GM18502 (cell line): ENCODE measurements around the gene TRNP1.
"Not testable (repeated sequence)": the region's sequence is repeated elsewhere in the genome, so short reads cannot be mapped to it uniquely, and the experiment has no call there.

ENCODE experiments used
- ATAC-seq: cut with Tn5 transposase; IDR thresholded peaks from one replicate; pipeline ENCODE4 v1.9.1; 2021; ENCODE audit warnings: mild to moderate bottlenecking; ENCODE audit not compliant: unreplicated experiment, poor library complexity

TRNP1 gene

DNA sequence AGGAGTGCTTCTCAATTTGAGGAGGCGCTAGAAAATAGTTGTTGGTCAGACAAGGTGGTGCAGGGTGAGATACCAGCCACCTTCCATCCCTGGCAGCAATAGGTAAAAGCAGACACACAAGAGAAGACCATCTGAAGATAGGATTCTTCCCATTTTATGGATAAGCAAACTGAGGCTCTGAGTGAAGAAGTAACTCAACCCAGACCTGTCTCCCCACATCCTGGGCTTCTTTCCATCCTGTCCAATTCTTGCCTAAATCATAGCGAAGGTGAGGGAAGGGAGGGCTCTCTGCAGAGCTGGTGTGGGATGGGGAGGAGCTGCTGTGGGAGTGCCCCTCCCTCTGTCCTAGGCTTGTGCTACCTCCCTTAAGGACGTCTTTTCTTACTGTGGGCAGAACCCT is 21.9 kb upstream of the TRNP1 start:
- no peak for ATAC-seq

DNA sequence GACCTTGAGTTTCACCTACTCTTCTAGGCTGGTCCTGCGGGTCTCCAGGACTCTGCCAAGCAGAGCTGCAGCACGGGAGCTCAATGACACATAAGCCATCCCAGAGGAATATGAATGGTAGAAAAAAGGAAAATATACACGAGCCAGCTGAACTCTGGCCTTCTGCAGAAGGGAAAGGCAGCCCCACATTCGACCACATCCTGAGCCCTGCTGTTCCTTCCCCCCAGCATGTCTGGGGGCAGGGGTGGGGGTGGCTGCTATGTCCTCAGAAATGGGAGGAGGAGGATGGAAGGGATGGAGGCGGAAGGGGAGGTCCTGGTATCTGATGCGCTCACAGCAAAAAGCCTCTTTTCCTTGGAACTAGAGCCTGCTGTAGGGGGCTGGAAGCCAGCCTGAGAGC is 21.1 kb upstream of the TRNP1 start:
- ATAC-seq: no peak

DNA sequence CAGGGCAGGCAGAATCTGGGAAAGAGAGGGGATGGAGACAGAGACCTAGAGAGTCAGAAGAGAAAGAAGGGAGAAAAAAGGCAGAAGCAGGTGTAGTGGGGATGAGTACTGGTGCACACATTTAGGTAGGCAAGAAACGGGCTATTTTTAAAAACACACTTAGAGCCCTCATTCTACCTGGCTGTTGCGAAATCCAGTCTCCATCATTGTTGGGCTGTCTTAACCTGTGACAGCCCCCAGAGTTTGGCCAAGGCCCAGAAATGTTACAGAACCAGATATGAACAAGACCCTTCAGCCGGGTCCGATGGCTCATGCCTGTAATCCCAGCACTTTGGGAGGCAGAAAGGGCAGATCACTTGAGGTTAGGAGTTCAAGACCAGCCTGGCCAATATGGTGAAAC is 20.7 kb upstream of the TRNP1 start:
- ATAC-seq: no peak

DNA sequence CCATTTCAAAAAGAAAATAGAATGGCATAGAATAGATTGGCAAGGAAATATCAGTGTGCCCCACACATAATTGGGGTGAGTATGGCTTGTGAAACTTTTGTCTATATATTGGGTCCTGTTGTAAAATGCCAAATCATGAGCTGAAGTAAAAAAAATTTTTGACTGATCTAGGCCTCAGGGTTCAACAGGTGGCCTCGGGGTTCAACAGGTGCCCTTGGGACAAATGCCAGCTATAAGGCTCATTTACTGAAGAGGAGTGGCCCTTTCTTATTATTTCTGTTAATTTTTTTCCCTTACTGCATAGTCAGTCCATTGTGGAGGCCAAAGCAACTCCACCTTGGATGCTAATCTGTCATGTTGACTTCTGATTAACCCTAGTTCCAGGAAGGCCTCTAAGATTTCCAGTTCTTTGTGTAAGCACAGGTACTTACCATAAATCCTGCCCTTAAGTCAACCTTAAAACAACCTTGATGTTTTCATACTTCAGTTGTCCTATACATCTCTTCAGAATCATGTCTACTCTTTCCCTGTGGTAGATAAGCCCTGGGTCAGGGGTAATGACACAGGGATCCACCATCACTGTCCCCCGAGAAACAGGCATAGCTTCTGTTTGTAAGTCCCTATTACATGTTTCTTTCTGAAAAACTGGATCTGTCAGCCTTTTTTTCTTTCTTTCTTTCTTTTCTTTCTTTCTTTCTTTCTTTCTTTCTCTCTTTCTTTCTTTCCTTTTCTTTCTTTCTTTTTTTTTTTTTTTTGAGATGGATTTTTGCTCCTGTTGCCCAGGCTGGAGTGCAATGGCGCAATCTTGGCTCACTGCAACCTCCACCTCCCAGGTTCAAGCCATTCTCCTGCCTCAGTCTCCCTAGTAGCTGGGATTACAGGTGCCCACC is 16.6 kb upstream of the TRNP1 start:
- no peak for ATAC-seq

DNA sequence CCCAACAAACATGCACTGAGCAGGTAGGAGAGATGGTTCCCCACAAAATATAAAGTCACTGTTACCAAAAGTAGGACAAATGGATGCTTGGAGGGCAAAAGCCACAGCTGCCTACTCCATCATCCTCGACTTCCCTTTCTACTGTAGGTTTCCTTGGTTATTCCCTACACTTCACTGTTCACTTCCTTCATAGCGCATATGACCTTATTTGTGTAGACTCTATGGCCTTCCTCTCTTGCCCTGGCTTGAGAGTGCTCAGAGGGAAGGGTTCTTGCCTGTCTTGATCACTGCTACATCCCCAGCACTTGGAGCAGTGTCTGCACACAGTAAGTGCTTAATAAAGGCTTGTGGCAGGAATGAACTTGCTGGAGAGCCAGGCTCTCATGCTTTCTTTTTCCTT is 14.6 kb upstream of the TRNP1 start:
- no peak for ATAC-seq

DNA sequence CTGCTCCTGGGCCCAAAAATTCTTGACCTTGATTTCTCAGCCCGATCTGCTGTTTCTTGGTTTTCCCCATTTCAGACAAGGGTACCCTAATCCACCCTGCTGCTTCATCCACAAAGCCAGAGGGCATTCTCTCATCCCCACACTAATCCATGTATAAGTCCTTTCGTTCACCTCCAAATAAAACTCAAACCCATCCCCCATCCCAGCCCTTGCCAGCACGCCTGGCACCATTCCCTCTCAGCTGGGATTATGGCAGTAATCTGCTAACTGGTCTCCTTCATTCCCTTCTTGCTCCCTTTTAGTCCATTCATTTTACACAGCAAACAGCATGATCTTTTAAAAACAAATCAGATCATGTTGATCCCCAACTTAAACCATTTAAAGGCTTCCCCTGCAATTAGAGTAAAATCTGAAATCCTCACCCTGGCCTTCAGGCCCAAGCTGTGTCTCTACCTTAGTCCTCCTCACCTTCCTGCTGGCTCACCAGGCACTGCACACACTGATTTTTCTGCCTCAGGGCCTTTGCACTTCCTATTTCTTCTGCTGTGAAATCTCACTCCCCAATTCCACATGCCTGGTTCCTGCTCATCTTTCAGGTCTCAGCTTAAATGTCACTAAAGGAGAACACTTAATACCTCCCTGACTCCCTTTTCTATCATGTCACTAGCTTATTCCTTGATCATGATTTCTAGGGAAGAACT is 12.2 kb upstream of the TRNP1 start:
- ATAC-seq: no peak

DNA sequence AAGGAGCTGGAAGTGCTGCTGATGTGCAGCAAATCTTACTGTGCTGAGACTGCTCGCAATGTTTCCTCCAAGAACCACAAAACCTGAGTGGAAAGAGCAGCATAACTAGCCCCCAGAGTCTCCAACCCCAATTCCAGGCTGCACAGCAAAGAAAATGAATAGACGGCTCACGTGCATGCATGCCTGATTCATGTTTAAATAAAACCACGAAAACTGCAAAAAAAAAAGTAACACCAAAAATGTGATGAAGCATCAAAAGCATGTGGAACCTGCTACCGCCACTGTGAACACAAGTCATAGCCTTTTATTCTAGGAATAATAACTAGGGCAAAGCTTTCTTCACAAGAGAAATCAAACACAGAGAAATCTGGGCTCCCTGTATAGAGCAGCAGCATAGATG is 9.6 kb upstream of the TRNP1 start:
- no peak for ATAC-seq

DNA sequence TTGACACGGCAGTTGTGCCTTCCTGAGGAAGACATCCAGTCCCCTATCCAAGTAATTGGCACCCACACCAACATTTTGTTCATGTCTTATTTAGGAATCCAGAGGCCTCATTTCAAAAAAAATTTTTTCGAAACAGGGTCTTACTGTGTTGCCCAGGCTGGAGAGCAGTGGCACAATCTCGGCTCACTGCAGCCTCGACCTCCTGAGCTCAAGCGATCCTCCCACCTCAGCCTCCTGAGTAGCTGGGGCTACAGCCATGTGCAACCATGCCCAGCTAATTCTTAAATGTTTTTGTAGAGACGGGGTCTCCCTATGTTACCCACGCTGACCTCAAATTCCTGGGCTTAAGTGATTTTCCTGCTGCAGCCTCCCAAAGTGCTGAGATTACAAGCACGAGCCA is 9.2 kb upstream of the TRNP1 start:
- no peak for ATAC-seq

DNA sequence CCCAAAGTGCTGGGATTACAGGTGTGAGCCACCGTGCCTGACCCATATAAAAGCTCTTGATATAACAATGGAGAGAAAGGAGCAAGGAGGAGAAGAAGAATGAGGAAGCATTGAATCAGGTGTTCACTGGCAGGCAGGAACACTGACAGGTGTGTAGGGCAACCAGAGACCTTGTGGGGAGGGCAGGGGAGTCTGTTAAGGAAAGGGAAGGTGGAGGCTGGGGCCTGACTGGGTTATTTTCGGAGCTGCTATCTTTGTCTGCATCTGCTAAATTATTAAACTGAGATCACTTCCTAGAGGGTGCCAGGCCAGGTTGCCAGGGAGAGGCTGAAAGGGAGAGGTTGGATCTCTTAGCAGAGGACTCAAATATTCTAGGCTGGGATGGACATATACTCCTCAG is 6.8 kb upstream of the TRNP1 start:
- ATAC-seq: no peak

DNA sequence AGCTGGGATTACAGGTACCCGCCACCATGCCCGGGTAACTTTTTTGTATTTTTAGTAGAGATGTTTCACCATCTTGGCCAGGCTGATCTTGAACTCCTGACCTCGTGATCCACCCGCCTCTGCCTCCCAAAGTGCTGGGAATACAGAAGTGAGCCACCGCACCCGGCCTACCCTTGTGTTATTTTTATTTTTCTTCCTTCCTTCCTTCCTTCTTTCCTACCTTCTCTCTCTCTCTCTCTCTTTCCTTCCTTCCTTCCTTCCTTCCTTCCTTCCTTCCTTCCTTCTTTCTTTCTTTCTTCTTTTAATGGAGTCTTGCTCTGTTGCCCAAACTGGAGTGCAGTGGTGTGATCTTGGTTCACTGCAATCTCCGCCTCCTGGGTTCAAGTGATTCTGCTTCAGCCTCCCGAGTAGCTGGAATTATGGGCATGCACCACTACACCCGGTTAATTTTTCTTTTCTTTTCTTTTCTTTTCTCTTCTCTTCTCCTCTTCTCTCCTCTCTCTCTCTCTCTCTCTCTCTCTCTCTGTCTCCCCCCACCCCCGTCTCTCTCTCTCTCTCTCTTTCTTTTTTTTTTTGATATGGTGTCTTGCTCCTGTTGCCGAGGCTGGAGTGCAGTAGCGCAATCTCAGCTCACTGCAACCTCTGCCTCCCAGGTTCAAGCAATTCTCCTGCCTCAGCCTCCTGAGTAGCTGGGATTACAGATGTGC is 3.9 kb upstream of the TRNP1 start:
- not testable (repeated sequence) for ATAC-seq

DNA sequence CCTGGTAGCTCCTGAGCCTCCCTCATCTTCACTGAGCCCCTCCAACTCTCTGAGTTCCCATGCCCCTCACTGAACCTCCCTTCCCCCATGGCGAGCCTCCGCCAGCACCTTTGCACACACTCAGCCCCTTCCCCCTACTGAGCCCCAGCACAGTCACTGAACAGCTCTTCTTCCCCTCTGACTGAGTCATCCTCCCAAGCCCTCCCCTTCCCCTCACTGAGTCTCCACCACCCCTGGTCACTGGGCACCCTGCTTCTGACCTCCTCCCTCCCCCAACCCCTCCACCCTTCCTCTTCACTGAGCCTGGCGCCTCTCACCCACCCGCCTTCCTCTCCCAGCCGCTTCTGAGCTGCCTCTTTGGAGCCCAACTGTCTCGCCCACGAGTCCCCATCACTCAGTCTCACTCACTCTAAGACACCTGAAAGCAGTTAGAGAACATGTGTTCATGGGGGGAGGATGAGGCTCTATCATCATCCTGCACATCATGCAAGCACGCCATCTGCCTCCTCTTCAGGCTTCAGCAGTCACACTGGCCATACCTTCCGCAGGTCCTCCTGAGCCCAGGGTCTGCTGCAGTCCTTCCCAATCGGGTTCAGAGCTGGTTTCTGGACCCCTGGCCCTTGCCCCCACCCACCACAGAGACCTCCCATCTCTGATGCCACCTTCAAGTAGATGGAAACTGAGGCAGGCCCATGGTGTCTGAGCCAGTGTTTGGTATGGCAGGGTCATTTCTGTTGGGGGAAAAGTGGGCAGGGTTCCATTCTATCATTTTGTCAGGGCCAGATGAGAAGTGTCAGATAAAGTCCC is 2.0 kb upstream of the TRNP1 start:
- ATAC-seq: no peak

DNA sequence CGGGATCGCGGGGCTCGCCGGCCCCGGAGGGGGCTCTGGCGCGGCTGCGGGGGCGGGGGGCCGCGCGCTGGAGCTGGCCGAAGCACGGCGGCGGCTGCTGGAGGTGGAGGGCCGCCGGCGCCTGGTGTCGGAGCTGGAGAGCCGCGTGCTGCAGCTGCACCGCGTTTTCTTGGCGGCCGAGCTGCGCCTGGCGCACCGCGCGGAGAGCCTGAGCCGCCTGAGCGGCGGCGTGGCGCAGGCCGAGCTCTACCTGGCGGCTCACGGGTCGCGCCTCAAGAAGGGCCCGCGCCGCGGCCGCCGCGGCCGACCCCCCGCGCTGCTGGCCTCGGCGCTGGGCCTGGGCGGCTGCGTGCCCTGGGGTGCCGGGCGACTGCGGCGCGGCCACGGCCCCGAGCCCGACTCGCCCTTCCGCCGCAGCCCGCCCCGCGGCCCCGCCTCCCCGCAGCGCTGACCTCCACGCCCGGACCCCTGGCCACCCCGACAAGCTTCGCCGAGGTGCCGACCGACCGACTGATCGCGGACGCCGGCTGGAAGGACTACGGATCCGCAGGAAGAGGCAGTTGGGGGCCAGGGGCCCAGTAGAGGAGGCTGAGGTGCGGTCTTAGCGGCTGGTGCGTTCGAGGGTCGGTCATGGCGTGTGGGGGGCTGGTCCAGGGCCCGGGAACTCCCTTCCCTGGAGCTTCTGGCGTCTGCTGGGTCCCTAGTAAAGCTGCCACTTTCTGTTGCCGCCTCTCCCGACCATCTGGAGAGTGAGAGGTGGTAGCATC is 711 bp downstream of the TRNP1 start:
- ATAC-seq: peak; percentile 29

DNA sequence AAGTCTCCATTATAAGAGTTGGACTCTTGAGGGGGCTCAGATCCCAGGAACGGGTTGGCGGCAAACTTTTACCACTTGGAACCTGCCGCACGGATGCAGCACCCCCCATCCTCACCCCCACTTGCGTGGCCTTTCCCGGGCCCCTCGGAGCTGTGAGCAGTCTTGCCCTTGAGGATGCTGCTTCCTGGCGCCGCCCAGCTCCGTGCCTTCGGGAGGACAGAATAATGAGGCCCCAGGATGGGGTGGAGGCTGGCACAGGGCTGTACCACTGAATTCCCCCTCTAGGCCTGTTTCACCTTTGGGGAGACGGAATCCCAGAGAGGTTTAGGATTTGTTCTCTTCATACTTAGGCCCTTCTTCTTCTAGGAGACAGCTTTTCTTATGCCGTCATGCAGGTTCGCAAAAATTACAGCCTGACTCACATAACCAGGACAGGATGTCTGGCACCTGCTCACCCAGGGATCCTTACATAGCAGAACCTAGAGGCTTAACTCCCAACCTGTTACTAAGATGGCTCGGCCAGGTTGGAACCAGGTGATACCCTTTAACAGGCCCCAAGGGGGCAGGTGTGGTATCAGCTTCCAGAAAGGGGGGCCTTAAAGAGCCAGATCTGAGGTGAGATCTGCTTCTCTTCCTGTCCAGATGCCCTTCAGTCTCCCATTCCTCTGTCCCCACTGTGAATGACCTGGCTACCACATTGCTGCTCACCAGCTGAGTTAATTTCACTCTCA is 1.5 kb downstream of the TRNP1 start:
- ATAC-seq: no peak

DNA sequence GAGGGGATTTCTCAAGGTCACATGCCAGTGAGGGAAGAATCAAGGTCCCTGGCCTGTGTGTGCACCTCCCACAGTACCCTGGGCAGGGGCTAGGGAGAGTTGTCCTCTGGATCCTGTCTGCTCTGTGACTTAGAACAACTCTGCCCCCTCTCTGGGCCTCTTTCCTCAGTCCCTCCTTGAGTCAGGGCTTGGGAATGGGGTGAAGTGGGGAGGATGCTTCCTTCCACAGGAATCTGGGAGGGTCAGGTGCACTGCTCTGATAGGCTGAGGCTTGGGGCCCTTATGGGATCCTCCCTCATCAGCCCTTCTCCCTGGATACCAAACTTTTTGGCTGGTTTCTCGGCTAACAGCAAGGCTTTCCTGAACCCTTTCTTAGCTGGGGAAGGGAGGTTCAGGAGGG is 2.5 kb downstream of the TRNP1 start:
- ATAC-seq: no peak

DNA sequence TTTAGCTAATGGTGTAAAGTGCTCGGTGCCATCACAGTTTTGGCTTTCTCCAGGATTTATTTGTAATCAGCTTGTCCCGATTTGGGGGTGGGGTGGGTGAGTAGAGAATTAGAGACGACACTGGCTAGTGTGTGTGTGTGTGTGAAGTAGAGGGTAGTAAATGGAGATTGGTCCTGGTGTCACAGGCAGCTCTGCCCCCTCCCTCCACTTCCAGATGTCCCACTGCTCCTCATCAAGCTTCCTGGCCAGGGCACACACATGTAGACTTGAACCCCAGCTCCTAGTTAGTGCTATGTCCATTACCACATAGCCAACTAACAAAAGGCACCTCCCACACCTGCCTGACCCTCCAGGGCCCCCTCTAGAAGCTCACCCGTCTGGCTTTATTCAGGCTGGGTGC is 3.2 kb downstream of the TRNP1 start:
- no peak for ATAC-seq

DNA sequence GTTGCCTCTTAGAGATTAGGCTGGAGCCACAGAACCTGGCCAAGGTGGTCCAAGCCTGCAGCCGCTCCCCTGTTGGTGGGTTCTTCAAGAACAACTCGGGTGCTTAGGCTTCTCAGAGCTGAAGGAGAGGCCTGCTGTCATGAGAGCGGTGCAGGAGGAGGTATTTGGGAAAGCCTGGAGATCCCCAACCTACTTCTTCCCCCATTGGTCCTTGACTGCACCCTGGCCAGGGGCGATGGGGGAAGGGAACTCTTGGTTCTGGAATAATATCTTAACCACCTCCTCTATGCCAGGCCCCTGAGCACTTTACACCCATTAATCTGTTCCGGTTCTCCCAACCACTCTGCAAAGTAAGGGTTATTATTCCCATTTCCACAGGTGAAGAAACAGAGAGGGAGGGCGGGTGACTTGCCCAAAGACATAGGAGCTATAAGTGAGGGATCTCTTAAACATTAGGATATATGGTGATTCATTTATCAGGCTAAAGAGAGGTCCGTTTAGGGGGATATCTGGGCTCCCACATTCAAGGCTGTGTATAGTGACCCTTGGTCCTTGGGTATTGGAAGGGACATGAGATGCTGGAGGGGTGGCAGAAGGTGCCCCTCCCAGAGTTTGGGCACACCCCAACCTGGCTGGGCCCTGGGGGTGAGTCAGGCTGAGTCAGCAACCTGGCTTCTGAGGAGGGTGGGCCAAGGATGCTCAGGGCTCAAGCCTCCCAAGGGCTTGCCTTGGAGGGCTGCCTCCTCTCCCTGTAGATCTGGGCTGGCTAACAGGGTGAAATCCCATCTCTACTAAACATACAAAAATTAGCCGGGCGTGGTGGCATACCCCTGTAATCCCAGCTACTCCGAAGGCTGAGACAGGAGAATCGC is 5.2 kb downstream of the TRNP1 start:
- ATAC-seq: no peak

DNA sequence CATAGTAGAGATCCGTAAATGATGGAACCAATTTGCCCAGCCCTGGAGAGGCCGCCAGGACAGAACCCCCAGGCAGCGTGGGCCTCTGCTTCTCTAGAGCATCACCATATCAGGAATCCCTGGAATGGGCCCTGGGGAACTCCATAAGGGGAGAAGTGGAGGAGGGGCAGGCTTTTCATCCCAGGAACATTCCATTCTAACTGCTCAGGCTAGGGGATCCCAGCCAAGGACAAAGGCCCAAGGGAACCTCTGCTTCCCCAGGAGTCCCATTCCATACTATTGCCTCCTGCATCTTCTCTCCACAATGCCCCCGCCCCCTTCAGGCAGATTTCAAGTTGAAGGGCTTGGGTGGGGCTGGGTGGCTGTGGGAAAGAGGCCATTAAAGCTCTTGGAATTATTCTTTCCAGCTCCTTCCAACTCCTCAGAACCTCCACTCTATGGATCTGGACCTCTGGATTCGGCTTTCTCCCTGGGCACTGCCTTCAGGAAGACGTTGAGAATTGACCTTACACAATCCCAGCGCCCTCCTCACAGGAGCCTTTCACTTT is 6.0 kb downstream of the TRNP1 start:
- ATAC-seq: no peak
